ENCODE measurements around the gene PIK3R4. TPM values are rescaled to one million over a fixed set of nuclear protein-coding genes. Genes with fewer than 3 reads are reported as not detected.

The PIK3R4 gene
- total and polyA plus RNA-seq, 4 donors = 14.3 to 36.6 (median 22.2) TPM

- no peak for TF ChIP-seq GABPA (IDR thresholded peaks at IDR 0.05 in 1 of 2, conservative IDR thresholded peaks at IDR 0.05 in 1 of 2)
- no peak for TF ChIP-seq RXRA (IDR thresholded peaks at IDR 0.05)
- TF ChIP-seq REST (IDR thresholded peaks at IDR 0.05) = no peak
- no peak for TF ChIP-seq FOXA1 (IDR thresholded peaks at IDR 0.05)
These were observed 110.0 kb downstream of the PIK3R4 start for GRCh38 chr3:130636480-130637234.

GRCh38 chr3:130635978-130636377 is 110.7 kb downstream of the PIK3R4 start:
- no peak overlapping the region for H3K27ac ChIP-seq (ENCODE audit: low read depth in 1 of 2, low read length in 2 of 2)
- H3K9ac ChIP-seq (ENCODE audit: low read depth in 1 of 2, low read length in 2 of 2) = no peak overlapping the region
- H3K9me3 ChIP-seq (ENCODE audit: control insufficient read depth in 4 of 4, low read length in 3 of 4) = no peaks in the 10 kb centered on the region
- H3K36me3 ChIP-seq (ENCODE audit: control insufficient read depth in 4 of 4, insufficient read depth in 3 of 4, low read depth in 1 of 4, low read length in 3 of 4) = no peaks in the 10 kb centered on the region
- H3K4me3 ChIP-seq (ENCODE audit: low read depth in 1 of 3, low read length in 3 of 3) = no peak overlapping the region
- no peaks in the 10 kb centered on the region for H3K27me3 ChIP-seq (ENCODE audit: control insufficient read depth in 4 of 4, insufficient read depth in 4 of 4, low read length in 3 of 4)
- peaks cover 0 to 3% (median 0%) of the 10 kb centered on the region in 4 donors for H3K4me1 ChIP-seq (ENCODE audit: control insufficient read depth in 4 of 4, insufficient read depth in 4 of 4, low read length in 3 of 4)
- no peak for DNase-seq (ENCODE audit: low spot score)
- TF ChIP-seq FOXA2 (IDR thresholded peaks at IDR 0.05) (no peak), HNF4A (conservative IDR thresholded peaks at IDR 0.05) (no peak), MAX (IDR thresholded peaks at IDR 0.05) (no peak), FOXA1 (IDR thresholded peaks at IDR 0.05) (no peak), ZBTB33 (IDR thresholded peaks at IDR 0.05) (no peak), EGR1 (IDR thresholded peaks at IDR 0.05; ENCODE audit: low read depth in 2 of 2) (no peak), NR2F2 (IDR thresholded peaks at IDR 0.05) (no peak), CTCF (IDR thresholded peaks at IDR 0.05; ENCODE audit: low read depth, low read length, missing input control) (no peak), JUND (IDR thresholded peaks at IDR 0.05) (no peak), YY1 (IDR thresholded peaks at IDR 0.05) (no peak), RXRA (IDR thresholded peaks at IDR 0.05) (no peak), HNF4G (IDR thresholded peaks at IDR 0.05) (no peak), SP1 (IDR thresholded peaks at IDR 0.05) (no peak), ATF3 (IDR thresholded peaks at IDR 0.05) (no peak), TAF1 (conservative IDR thresholded peaks at IDR 0.05) (no peak), REST (IDR thresholded peaks at IDR 0.05) (no peak), RAD21 (IDR thresholded peaks at IDR 0.05) (no peak)

More at GRCh38 chr3:130636480-130637234, 110.0 kb downstream of the PIK3R4 start:
- no peak for DNase-seq (ENCODE audit: low spot score)
- H3K9me3 ChIP-seq (ENCODE audit: control insufficient read depth in 4 of 4, low read length in 3 of 4) = no peaks in the 10 kb centered on the region
- no peaks in the 10 kb centered on the region for H3K36me3 ChIP-seq (ENCODE audit: control insufficient read depth in 4 of 4, insufficient read depth in 3 of 4, low read depth in 1 of 4, low read length in 3 of 4)
- no peak overlapping the region for H3K27ac ChIP-seq (ENCODE audit: low read depth in 1 of 2, low read length in 2 of 2)
- no peaks in the 10 kb centered on the region for H3K27me3 ChIP-seq (ENCODE audit: control insufficient read depth in 4 of 4, insufficient read depth in 4 of 4, low read length in 3 of 4)
- H3K4me1 ChIP-seq (ENCODE audit: control insufficient read depth in 4 of 4, insufficient read depth in 4 of 4, low read length in 3 of 4) = peaks cover 0 to 3% (median 0%) of the 10 kb centered on the region in 4 donors
- WGBS = 98% methylated on average over 1 of the region's 1 CpG
- H3K4me3 ChIP-seq (ENCODE audit: low read depth in 1 of 3, low read length in 3 of 3) = no peak overlapping the region
- H3K9ac ChIP-seq (ENCODE audit: low read depth in 1 of 2, low read length in 2 of 2) = no peak overlapping the region
